GM12864 (cell line): ENCODE data around the gene ZIC2.

Experiments
- DNase-seq: peaks from one replicate; pipeline ENCODE4 v3.0.0-alpha.2; 2011; ENCODE audit warnings: low read depth
- H3K4me3 ChIP-seq: 2 replicates; pipeline ENCODE4 v1.5.1; 2011; ENCODE audit warnings: mild to moderate bottlenecking, low read depth, low read length, control low read depth
- CTCF ChIP-seq: IDR thresholded peaks from 2 replicates; pipeline ENCODE4 v1.5.1; 2011; ENCODE audit warnings: low read depth, mild to moderate bottlenecking, moderate library complexity, low read length, control low read depth, inconsistent platforms; ENCODE audit errors: missing control alignments

The ZIC2 gene

GRCh38 chr13:99953138-99953755 lies 28.3 kb upstream of the ZIC2 start:
- DNase-seq, result no peak

GRCh38 chr13:99955107-99955746 lies 26.4 kb upstream of the ZIC2 start:
- no peak for TF ChIP-seq CTCF
- H3K4me3 ChIP-seq, result no peak overlapping the region
- DNase-seq, result no peak

More at GRCh38 chr13:99953138-99953755, 28.3 kb upstream of the ZIC2 start:
- H3K4me3 ChIP-seq, result no peak overlapping the region
- TF ChIP-seq CTCF, result no peak

- DNase-seq, result no peak
- TF ChIP-seq CTCF, result no peak
- H3K4me3 ChIP-seq, result no peak overlapping the region
Observed at GRCh38 chr13:99955747-99956472, 25.7 kb upstream of the ZIC2 start.

- TF ChIP-seq CTCF, result no peak
- no peak overlapping the region for H3K4me3 ChIP-seq
- DNase-seq, result no peak
Observed at GRCh38 chr13:99956473-99957349, 24.9 kb upstream of the ZIC2 start.

GRCh38 chr13:99958406-99959126 lies 23.0 kb upstream of the ZIC2 start:
- no peak for DNase-seq
- no peak overlapping the region for H3K4me3 ChIP-seq

More at GRCh38 chr13:99958406-99959126, 23.0 kb upstream of the ZIC2 start:
- no peak for TF ChIP-seq CTCF
